Kidney (tissue), 14 donors: ENCODE measurements around the gene SNAPIN. TPM values are rescaled to one million over a fixed set of nuclear protein-coding genes. Genes with fewer than 3 reads are reported as not detected.
A peak's percentile ranks its signal among the peaks of the same experiment; 100 is the strongest.

Source experiments
- DNase-seq, 5 donors: peaks; one replicate each; pipeline ENCODE4 v3.0.0-alpha.2; 2013 to 2020
- FAIRE-seq: peaks from 2 replicates; lab custom pipeline; 2012; peaks lifted over from hg19 to GRCh38; lab: Jason Lieb, UNC
- H3K27ac ChIP-seq, 2 donors: one replicate each; pipeline ENCODE4 v1.7.0; 2013; ENCODE audit warnings: low read depth in 2 of 2, low read length in 2 of 2, inconsistent platforms in 1 of 2
- H3K27me3 ChIP-seq: one replicate; pipeline ENCODE4 v1.7.1; 2013; ENCODE audit warnings: low read length, inconsistent platforms; ENCODE audit not compliant: control insufficient read depth, insufficient read depth
- H3K36me3 ChIP-seq, 3 donors: one replicate each; pipeline versions ENCODE4 v1.7.0 to v1.7.1; 2013; ENCODE audit warnings: low read length in 3 of 3, control low read depth in 1 of 3, inconsistent platforms in 1 of 3; ENCODE audit not compliant: insufficient read depth in 3 of 3, control insufficient read depth in 2 of 3
- H3K4me1 ChIP-seq, 3 donors: one replicate each; pipeline versions ENCODE4 v1.7.0 to v1.7.1; 2013; ENCODE audit warnings: low read length in 3 of 3, inconsistent platforms in 1 of 3, low read depth in 1 of 3; ENCODE audit not compliant: control insufficient read depth in 2 of 3, insufficient read depth in 2 of 3
- H3K4me3 ChIP-seq, 3 donors: one replicate each; pipeline versions ENCODE4 v1.7.0 to v1.8.1; 2013; ENCODE audit warnings: low read length in 3 of 3, control low read depth in 1 of 3, inconsistent platforms in 1 of 3
- H3K9ac ChIP-seq, 3 donors: one replicate each; pipeline versions ENCODE4 v1.7.0 to v1.7.1; 2013; ENCODE audit warnings: low read length in 3 of 3, control low read depth in 1 of 3, inconsistent platforms in 1 of 3
- H3K9me3 ChIP-seq, 3 donors: one replicate each; pipeline versions ENCODE4 v1.7.0 to v1.7.1; 2013; ENCODE audit warnings: low read length in 3 of 3, control low read depth in 1 of 3, inconsistent platforms in 1 of 3; ENCODE audit not compliant: control insufficient read depth in 2 of 3, insufficient read depth in 1 of 3
- CTCF ChIP-seq: IDR thresholded peaks from 3 replicates; pipeline ENCODE4 v1.5.1; 2012; ENCODE audit warnings: mild to moderate bottlenecking, moderate library complexity, borderline replicate concordance; ENCODE audit not compliant: insufficient read depth; ENCODE audit errors: extremely low read depth
- intact Hi-C: fragments of 100-400 bp; cut with DNase I; formaldehyde crosslinking; loops from one replicate; pipeline ENCODE4 v1.11.1; 2022
- polyA plus RNA-seq: library from polyadenylated mRNA; stranded (reverse); fragments of 350-450 nt; fragmentation: Illumina TruSeq; extraction: RNeasy Lipid Tissue Mini Kit (QIAGEN cat#74804); gene quantifications from one replicate; pipeline ENCODE4 v1.2.3, GENCODE V29; 2014; ENCODE audit warnings: low read depth, low replicate concordance; ENCODE audit not compliant: insufficient read depth
- total RNA-seq: library from RNA; stranded (reverse); fragmentation: NEBNext Ultra II Directional; extraction: Animal tissue kit (Norgen Biotek cat#: 25700); gene quantifications from one replicate; pipeline ENCODE4 v1.2.1, GENCODE V29; 2021
- donor health status: control.
- donor health status: control.
- donor health status: control.
- donor health status: control.
- donor health status: control.
- donor health status: DM: yes; HTN: yes; CAD: no.
- donor health status: Normal renal cell carcinoma (clear cell type).

Gene SNAPIN
- total and polyA plus RNA-seq, 2 donors from 2014 or later: 46.2 to 59.8 TPM

GRCh38 chr1:153687346-153688125 lies 29.0 kb downstream of the SNAPIN start:
- H3K4me3 ChIP-seq: no peak overlapping the region
- H3K27me3 ChIP-seq: no peaks in the 10 kb centered on the region
- DNase-seq: peak in 1 of 5 donors; percentile 57
- peaks cover 0 to 3% (median 0%) of the 10 kb centered on the region in 3 donors for H3K36me3 ChIP-seq
- H3K4me1 ChIP-seq: no peaks in the 10 kb centered on the region
- no peak overlapping the region for H3K27ac ChIP-seq
- TF ChIP-seq CTCF: no peak
- H3K9me3 ChIP-seq: no peaks in the 10 kb centered on the region
- intact Hi-C loops: loop anchor here (10.0 kb wide), 1 partner anchor 77 kb away; no protein-coding TSS in a partner anchor
- FAIRE-seq: no peak
- no peak overlapping the region for H3K9ac ChIP-seq

GRCh38 chr1:153688276-153688675 lies 29.8 kb downstream of the SNAPIN start:
- no peak overlapping the region for H3K9ac ChIP-seq
- intact Hi-C loops: loop anchor here (10.0 kb wide), 1 partner anchor 77 kb away; no protein-coding TSS in a partner anchor
- peak in 1 of 5 donors; percentile 52 for DNase-seq
- H3K4me3 ChIP-seq: no peak overlapping the region
- H3K27ac ChIP-seq: no peak overlapping the region
- no peaks in the 10 kb centered on the region for H3K4me1 ChIP-seq
- H3K36me3 ChIP-seq: no peaks in the 10 kb centered on the region
- no peak for TF ChIP-seq CTCF
- no peak for FAIRE-seq
- H3K27me3 ChIP-seq: no peaks in the 10 kb centered on the region
- no peaks in the 10 kb centered on the region for H3K9me3 ChIP-seq

- H3K9ac ChIP-seq: no peak overlapping the region
- no peaks in the 10 kb centered on the region for H3K4me1 ChIP-seq
- H3K36me3 ChIP-seq: no peaks in the 10 kb centered on the region
- TF ChIP-seq CTCF: no peak
- no peaks in the 10 kb centered on the region for H3K27me3 ChIP-seq
- FAIRE-seq (no peak), DNase-seq (peak in 1 of 5 donors; percentile 61)
- no peak overlapping the region for H3K27ac ChIP-seq
- no peaks in the 10 kb centered on the region for H3K9me3 ChIP-seq
- no peak overlapping the region for H3K4me3 ChIP-seq
- intact Hi-C loops: loop anchor here (10.0 kb wide), 1 partner anchor 76 kb away; no protein-coding TSS in a partner anchor
Measured at GRCh38 chr1:153688736-153689328, 30.3 kb downstream of the SNAPIN start.
